Measurements from ENCODE around the gene TSBP1.

TSBP1 gene

GRCh38 chr6:32244270-32244669 is 127.4 kb downstream of the TSBP1 start:
- TF ChIP-seq, protein P1, sequence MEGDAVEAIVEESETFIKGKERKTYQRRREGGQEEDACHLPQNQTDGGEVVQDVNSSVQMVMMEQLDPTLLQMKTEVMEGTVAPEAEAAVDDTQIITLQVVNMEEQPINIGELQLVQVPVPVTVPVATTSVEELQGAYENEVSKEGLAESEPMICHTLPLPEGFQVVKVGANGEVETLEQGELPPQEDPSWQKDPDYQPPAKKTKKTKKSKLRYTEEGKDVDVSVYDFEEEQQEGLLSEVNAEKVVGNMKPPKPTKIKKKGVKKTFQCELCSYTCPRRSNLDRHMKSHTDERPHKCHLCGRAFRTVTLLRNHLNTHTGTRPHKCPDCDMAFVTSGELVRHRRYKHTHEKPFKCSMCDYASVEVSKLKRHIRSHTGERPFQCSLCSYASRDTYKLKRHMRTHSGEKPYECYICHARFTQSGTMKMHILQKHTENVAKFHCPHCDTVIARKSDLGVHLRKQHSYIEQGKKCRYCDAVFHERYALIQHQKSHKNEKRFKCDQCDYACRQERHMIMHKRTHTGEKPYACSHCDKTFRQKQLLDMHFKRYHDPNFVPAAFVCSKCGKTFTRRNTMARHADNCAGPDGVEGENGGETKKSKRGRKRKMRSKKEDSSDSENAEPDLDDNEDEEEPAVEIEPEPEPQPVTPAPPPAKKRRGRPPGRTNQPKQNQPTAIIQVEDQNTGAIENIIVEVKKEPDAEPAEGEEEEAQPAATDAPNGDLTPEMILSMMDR (IDR thresholded peaks at IDR 0.05; ENCODE audit: control insufficient read depth, extremely low read depth, insufficient read depth) = no peak
- no peak overlapping the region for H3K4me3 ChIP-seq (ENCODE audit: low read depth, low read length)

More at GRCh38 chr6:32244270-32244669, 127.4 kb downstream of the TSBP1 start:
- no peak for DNase-seq (ENCODE audit: low read depth)

Measured in LNCaP clone FGC (cell line).